ENCODE results near the gene BARX1.

GRCh38 chr9:93974151-93974550 lies 19.0 kb upstream of the BARX1 start:
- TF ChIP-seq POLR2AphosphoS5 (IDR thresholded peaks at IDR 0.05) (no peak), CTCF (IDR thresholded peaks at IDR 0.05) (no peak), POLR2A (IDR thresholded peaks at IDR 0.05) (no peak), EP300 (IDR thresholded peaks at IDR 0.05; ENCODE audit: low read depth) (no peak)
